Activated T-helper 9 cell treated with anti-CD3 and anti-CD28 coated beads, Interleukin-2, amount 50 U/mL, for 16 hours (primary cell): ENCODE results near the gene CHST12.
"Not testable (repeated sequence)": the region's sequence is repeated elsewhere in the genome, so short reads cannot be mapped to it uniquely, and the experiment has no call there.

Experiments
- DNase-seq: peaks from one replicate; pipeline ENCODE4 v3.0.0-alpha.2; 2020; ENCODE audit warnings: low read depth

Gene CHST12

DNA sequence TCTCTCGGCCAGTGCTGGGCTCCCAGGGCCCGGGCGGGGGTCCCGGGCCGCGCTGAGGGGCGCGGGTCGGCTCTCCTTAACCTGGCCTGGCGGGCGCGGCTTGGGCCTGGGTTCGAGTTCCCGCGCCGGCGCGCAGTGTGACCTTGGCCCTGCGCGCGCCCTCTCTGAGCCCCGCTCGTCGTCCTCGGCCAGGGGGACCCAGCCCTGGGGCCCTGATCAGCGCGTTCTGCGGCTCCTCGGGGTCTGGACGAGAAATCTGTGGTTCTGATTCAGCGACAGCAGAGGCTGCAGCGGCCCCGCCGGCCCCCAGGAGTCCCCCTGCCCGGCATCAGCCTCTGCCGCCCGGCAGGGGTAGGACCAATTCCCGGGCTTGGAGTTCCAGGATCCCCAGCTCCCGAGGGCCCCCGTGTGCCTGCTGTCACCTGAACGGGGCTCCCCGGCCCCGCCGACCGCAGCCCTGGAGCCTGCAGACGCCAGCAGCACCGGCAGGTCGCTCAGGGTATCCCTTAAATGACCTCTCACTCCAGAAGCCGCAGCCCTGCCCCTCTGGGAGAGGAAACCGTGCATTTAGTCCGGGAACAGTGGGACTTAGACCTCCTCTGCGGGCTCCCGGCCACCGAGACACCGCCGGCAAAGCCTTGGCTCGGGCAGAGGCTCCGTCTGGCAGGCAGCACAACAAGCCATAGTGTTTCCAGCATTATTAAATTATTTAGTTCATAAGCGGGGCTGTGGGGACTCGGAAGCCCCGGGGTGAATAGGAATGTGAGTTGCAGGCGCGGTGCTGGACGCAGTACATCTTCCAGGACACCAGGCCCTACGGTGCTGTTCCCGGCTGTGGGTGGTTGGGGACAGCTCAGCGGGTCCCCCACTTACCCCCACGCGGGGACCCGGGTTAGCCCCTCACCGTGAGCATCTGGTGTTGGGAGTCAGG lies 572 bp downstream of the CHST12 start:
- DNase-seq = peak; percentile 16

DNA sequence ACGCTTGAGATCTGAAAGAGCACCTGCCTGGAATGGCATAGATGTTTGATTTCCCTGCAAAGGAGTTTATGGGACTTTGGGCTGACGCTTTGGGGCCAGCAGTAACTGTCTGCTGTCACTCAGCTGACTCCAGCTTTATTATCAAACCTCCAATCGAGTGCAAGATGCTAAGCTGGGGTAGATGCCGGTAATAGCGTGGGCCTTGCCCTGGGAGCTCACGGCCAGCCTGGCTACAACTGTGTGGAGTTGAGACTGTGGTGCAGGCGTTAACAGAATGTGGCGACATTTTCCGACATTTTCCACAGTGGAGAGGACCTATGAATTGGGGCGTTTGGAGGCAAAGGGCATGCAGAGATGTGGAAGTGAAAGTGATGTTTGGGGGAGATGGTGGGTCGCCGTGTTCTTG lies 1.3 kb downstream of the CHST12 start:
- no peak for DNase-seq

GRCh38 chr7:2405201-2405600 lies 1.8 kb downstream of the CHST12 start:
- no peak for DNase-seq

DNA sequence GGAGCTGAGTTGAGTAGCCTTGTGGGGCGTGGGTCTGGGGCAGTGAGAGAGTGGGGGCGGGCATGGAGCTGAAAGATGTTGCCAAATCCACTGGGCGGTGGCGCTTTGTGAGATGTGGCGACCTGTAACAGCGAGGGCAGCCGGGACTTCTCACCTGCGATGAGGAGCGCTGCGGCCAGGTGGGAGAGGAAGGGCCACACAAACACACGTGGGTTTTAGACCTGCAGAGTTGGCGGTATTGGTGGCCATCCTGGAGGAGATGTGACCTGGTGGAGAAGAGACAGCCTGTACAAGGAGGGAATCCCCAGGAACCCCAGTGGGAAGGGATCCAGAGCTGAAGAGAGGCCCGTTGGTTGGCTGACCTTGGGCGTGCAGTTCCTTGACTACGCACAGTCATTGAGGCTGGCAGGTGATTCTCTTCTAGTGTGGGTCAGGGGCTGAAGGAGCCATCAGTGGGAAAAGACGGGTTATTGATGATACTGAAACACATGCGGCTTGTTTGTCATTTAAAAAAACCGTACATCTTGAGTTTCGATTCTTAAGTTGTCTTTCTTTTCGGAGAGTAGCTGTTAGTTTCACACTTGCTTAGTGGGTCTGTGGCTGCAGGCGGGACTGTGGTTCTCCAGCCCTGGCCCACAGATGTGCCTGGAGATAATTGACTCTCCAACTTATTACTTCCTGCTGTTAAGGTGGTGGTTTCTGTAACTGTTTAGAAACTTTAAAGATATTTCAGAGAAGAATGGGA lies 2.4 kb downstream of the CHST12 start:
- peak; percentile 40 for DNase-seq

DNA sequence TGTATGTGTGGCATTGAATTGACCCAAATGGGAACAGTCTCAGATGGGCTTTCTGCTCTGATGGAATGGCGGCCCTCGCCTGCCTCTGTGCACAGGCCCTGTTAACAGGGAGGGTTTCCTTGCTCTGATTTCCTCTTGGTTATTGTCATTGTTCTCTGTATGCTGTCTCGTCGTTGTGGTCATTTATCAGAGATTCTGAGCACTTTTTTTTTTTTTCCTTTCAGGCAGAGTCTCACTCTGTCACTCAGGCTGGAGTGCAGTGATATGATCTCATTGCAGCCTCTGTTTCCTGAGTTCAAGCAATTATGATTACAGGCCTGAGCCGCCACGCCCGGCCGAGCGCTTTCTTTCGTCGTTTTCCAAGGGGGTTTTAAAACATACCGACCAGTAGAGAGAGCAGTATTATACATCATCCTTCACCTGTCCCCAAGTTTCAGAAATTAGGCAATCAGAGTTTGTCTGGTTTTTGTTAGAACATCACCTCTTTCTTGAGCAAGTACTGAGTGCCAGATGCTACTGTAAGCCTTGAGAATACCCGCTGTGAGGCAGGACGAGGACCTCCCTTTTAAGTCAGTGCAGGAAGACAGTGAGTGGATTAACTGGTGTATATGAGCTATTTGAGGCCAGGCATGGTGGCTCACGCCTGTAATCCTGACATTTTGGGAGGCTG lies 6.5 kb downstream of the CHST12 start:
- no peak for DNase-seq

DNA sequence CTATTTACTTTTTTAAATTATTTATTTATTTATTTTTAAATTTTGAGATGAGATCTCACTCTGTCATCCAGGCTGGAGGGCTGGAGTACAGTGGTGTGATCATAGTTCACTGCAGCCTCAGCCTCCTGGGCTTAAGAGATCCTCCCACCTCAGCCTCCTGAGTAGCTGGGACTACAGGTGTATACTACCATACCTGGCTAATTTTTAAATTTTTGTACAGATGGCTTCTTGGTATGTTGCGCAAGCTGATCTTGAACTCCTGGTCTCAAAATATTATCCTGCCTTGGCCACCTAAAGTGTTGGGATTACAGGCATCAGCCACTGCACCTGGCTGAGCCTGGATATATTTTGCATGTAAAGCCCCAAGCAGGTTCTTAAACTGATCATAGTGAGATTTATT lies 7.6 kb downstream of the CHST12 start:
- no peak for DNase-seq

- DNase-seq = no peak
These were observed 8.6 kb downstream of the CHST12 start for GRCh38 chr7:2411815-2412586.

DNA sequence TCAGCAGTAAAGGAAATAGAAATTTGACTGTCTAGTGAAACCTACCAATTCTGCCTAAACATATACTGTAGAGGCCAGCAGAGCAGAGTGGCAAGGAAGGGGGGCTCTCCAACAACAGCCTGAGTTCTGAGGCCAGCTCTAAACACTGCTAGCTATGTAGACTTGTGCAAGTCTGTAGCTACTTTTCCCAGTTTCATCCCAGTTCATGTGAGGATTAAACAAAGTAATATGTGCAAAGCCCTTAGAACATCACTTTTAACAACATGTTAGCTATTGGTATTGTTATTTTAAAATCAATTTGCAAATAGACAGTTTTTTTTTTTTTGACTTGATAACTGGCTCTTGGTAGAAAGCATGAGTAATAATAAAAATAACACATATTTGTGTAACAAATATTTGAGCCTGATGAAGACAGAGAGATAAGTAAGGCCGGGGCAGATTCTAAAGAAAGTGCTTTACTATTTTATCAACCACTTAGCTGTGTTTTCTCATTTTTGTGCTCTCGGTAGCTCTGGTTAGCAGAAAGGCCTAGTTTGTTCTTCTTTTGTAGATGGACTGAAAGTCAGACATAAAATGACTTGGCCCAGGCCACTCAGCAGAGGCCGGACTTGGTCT lies 9.3 kb downstream of the CHST12 start:
- no peak for DNase-seq

DNA sequence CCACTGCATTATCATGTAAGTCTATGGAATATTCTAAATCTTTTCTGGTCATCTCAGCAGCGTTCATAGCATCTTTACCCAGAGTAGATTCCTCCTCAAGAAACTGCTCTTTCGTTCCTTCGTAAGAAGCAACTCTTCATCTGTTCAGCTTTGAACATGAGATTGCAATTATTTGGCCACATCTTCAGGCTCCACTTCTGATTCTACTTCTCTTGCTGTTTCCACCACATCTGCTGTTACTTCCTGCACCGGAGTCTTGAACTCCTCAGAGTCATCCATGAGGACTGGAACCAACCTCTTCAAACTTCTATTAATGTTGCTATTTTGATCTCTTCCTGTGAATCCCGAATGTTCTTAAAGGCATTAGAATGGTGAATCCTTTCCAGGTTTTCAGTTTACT lies 12.7 kb downstream of the CHST12 start:
- DNase-seq = no peak

DNA sequence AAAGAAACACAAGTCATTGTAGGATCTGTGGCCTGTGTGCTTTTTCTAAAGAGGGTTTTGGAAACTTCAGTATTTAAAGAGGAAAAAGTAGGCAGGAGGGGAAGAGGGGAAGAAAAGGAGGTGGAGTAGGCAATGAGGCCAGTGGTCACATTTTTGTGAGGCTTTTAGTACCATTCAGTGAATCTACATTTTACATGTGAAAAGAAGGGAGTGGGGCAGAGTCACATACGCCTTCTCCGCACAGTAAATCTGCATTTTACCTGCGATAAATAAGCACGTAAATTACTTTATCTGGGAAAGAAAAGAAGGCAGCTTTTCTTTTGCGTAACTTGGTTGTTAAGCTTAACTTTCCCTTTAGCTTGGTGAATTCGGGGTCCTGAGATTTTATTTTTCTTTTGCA lies 13.2 kb downstream of the CHST12 start:
- no peak for DNase-seq

GRCh38 chr7:2417178-2417577 lies 13.8 kb downstream of the CHST12 start:
- not testable (repeated sequence) for DNase-seq

DNA sequence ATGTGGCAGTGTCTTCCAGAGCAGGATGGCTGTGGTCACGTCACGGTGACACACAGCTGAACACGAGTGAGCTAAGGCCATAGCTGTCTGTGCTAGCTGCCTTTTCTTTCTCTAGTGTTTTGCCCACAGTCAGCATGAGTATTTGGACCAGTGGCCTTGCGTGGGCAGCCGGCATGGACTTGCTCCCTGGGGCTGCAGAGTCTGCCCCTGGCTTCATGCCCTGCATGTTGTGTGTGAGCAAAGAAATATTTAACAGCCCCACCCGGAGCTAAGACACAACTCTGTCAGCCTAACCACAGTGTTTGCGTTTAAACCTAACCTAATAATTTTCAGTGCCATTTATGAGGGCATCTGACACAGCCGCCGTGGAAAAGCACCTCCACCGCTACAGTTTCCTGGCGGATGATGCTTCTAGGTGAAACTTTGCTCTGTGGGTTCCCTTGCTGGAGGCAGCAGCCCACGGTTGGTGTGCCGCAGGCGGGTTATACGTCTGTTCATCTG lies 14.6 kb downstream of the CHST12 start:
- peak; percentile 37 for DNase-seq

DNA sequence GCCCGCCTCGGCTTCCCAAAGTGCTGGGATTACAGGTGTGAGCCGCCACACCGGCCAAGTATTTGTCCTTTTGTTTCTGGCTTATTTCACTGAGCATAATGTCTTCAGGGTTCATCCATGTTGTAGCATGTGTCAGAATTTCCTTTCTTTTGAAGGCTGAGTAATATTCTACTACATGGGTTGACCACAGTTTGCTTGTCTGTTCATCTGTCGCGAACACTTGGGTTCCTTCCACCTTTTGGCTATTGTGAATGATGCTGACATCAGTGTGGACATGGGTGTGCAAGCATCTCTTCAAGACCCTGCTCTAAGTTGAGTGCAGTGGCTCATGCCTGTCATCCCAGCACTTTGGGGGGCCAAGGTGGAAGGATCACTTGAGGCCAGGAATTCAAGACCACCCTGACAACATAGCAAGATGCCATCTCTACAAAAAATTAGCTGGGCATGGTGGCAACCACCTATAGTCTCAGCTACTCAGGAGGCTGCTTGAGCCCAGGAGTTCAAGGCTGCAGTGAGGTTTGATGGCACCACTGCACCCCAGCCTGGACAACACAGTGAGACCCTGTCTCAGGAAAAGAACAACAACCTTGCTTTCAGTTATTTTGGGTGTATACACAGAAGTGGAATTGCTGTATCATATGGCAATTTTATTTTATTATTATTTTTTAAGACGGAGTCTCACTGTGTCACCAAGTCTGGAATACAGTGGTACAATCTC lies 17.0 kb downstream of the CHST12 start:
- no peak for DNase-seq

DNA sequence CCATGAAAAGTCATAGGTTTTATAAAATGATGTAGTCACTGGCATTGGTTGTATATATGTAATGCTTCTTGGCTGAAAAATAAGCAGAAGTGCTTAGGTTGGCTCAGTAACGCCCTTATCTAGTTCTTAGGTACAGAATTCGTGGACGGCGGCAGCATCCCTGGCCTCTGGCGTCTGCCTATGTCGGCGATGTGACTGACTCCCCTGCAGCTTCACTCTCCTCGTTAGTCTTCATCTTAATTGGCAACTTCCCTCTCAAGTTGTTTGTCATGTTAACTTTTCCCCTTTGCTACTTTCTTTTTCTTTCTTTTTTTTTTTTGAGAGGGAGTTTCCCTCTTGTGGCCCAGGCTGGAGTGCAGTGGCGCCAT lies 18.5 kb downstream of the CHST12 start:
- no peak for DNase-seq

- DNase-seq = no peak
These were observed 22.3 kb downstream of the CHST12 start for GRCh38 chr7:2425749-2426148.

GRCh38 chr7:2431260-2431867 lies 28.0 kb downstream of the CHST12 start:
- DNase-seq = no peak

GRCh38 chr7:2432910-2433712 lies 29.7 kb downstream of the CHST12 start:
- no peak for DNase-seq

DNA sequence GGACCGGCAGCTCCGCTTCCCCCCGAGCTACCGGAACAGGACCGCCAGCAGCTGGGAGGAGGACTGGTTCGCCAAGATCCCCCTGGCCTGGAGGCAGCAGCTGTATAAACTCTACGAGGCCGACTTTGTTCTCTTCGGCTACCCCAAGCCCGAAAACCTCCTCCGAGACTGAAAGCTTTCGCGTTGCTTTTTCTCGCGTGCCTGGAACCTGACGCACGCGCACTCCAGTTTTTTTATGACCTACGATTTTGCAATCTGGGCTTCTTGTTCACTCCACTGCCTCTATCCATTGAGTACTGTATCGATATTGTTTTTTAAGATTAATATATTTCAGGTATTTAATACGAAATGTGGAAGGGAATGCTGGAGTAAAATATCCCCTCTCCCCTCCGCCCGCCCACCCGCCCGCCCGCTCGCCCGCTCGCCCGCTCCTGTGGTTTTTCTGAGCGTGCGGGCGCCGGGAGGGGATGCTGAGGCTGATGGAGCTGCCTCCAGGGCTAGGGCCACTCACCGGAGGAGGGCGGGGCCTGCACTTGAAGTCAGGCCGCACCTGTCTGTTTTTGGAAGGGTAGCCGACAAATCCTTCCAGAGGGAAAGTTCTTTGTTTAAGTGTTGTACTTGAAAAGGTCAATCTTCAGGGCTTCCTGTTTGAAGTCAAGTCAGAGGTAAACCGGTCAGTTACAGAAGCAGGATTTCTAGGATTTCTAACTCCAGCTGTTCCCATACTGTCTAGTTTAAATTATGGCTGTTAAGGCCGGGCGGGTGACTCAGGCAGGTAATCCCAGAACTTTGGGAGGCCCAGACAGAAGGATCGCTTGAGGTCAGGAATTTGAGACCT lies 30.5 kb downstream of the CHST12 start:
- no peak for DNase-seq
